Common myeloid progenitor, CD34-positive (primary cell): ENCODE results near the gene FSTL5.

ENCODE experiments used
- CTCF ChIA-PET: fragments of 350-600 bp; sonication (Branson Sonifier 250); formaldehyde crosslinking; loops from one replicate; lab custom pipeline; 2021; ENCODE audit warnings: antibody characterized with exemption; lab: Charles Lee
- POLR2A ChIA-PET: fragments of 350-600 bp; sonication (Branson Sonifier 250); formaldehyde crosslinking; loops from one replicate; lab custom pipeline; 2021; ENCODE audit warnings: antibody characterized with exemption; lab: Charles Lee
- DNase-seq, 3 donors: peaks; one replicate each; pipeline versions ENCODE4 v3.0.0 to v3.0.0-alpha.2; 2013
- H3K27ac ChIP-seq, 2 experiments: 1 replicate in 1 of 2; 2 replicates in 1 of 2; pipeline ENCODE4 v1.7.0; 2013; ENCODE audit warnings: inconsistent platforms in 2 of 2, low read length in 2 of 2, mild to moderate bottlenecking in 2 of 2, low read depth in 1 of 2, moderate library complexity in 1 of 2; ENCODE audit not compliant: severe bottlenecking in 2 of 2, insufficient read depth in 1 of 2, poor library complexity in 1 of 2
- H3K27me3 ChIP-seq, 5 experiments: replicated peaks in 2 of 5; 1 replicate in 3 of 5; 2 replicates in 2 of 5; pipeline versions ENCODE4 v1.6.1 to v1.7.0; 2013; ENCODE audit warnings: low read length in 4 of 5, mild to moderate bottlenecking in 2 of 5, moderate library complexity in 2 of 5, inconsistent platforms in 1 of 5; ENCODE audit not compliant: insufficient read depth in 5 of 5, control insufficient read depth in 4 of 5
- H3K36me3 ChIP-seq, 4 experiments: 1 replicate in 2 of 4; 2 replicates in 2 of 4; pipeline versions ENCODE4 v1.6.1 to v1.7.0; 2013; ENCODE audit warnings: low read length in 3 of 4, control low read depth in 1 of 4, mild to moderate bottlenecking in 1 of 4; ENCODE audit not compliant: control insufficient read depth in 4 of 4, insufficient read depth in 4 of 4
- H3K4me1 ChIP-seq, 4 experiments: 1 replicate in 3 of 4; 2 replicates in 1 of 4; pipeline versions ENCODE4 v1.6.1 to v1.7.1; 2013; ENCODE audit warnings: low read length in 3 of 4, mild to moderate bottlenecking in 3 of 4, control low read depth in 1 of 4, inconsistent platforms in 1 of 4, moderate library complexity in 1 of 4; ENCODE audit not compliant: control insufficient read depth in 4 of 4, insufficient read depth in 4 of 4; ENCODE audit errors: control extremely low read depth in 1 of 4
- H3K4me3 ChIP-seq, 7 experiments: 1 replicate in 4 of 7; 2 replicates in 3 of 7; pipeline versions ENCODE4 v1.5.1 to v1.7.0; 2013; ENCODE audit warnings: mild to moderate bottlenecking in 7 of 7, low read length in 6 of 7, moderate library complexity in 6 of 7, inconsistent platforms in 2 of 7, low read depth in 2 of 7, control low read depth in 1 of 7; ENCODE audit not compliant: insufficient read depth in 4 of 7, control insufficient read depth in 1 of 7; ENCODE audit errors: extremely low read depth in 1 of 7
- H3K9me3 ChIP-seq, 5 experiments: 1 replicate in 4 of 5; 2 replicates in 1 of 5; pipeline versions ENCODE4 v1.6.1 to v1.7.1; 2013; ENCODE audit warnings: low read length in 4 of 5, mild to moderate bottlenecking in 2 of 5, inconsistent platforms in 1 of 5, low read depth in 1 of 5, moderate library complexity in 1 of 5; ENCODE audit not compliant: control insufficient read depth in 4 of 5, insufficient read depth in 2 of 5; ENCODE audit errors: control extremely low read depth in 1 of 5
- WGBS: methylation state at CpG from one replicate; pipeline ENCODE4 v1.1.5; 2013; ENCODE audit not compliant: insufficient coverage; 5-methylcytosine and 5-hydroxymethylcytosine counted together

Gene FSTL5

DNA sequence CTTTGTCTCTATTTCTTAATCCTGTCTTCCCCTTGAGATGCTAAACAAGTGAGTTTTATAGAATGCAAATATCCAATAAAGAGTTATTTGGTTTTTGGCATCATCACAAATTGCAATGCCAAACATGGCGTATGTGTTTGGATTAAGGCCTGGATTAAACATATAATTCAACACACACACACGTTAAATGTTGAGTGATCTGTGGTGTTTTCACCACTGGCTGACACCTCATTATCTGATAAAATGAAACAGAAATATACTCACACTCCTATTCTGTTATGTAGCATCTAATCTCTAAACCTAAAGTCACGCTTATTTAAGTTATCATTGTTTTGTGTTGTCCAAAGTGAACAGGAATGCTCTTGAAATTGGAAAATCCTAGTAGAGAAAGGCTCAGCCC is 506.2 kb downstream of the FSTL5 start:
- Histone ChIP-seq H3K4me3 (no peak overlapping the region), H3K36me3 (no peaks in the 10 kb centered on the region)

GRCh38 chr4:161656594-161656993 is 507.2 kb downstream of the FSTL5 start:
- no peaks in the 10 kb centered on the region for H3K9me3 ChIP-seq
- no peaks in the 10 kb centered on the region for H3K27me3 ChIP-seq
- H3K36me3 ChIP-seq = no peaks in the 10 kb centered on the region
- DNase-seq = no peak
- H3K4me3 ChIP-seq = no peak overlapping the region
- no peaks in the 10 kb centered on the region for H3K4me1 ChIP-seq
- no peak overlapping the region for H3K27ac ChIP-seq
- CTCF ChIA-PET = interaction anchor here (1.3 kb wide), 1 partner anchor 16 kb away, joined by 5 read pairs; no protein-coding TSS in a partner anchor
- POLR2A ChIA-PET = no interaction called here
- WGBS = 100% methylated on average over 3 of the region's 3 CpGs

More for the DNA sequence above, 506.2 kb downstream of the FSTL5 start:
- H3K27ac ChIP-seq = no peak overlapping the region
- CTCF ChIA-PET = no interaction called here
- no peaks in the 10 kb centered on the region for H3K9me3 ChIP-seq
- no peak for DNase-seq
- 100% methylated on average over 2 of the region's 3 CpGs for WGBS
- H3K27me3 ChIP-seq = no peaks in the 10 kb centered on the region
- H3K4me1 ChIP-seq = no peaks in the 10 kb centered on the region
- POLR2A ChIA-PET = no interaction called here

- no peaks in the 10 kb centered on the region for H3K9me3 ChIP-seq
- H3K36me3 ChIP-seq = no peaks in the 10 kb centered on the region
- POLR2A ChIA-PET = no interaction called here
- CTCF ChIA-PET = no interaction called here
- DNase-seq = no peak
- H3K4me1 ChIP-seq = peaks cover 0 to 6% (median 2%) of the 10 kb centered on the region in 4 experiments
- no CpG with 5 or more reads among the region's 2 CpGs for WGBS
- no peak overlapping the region for H3K4me3 ChIP-seq
- H3K27ac ChIP-seq = no peak overlapping the region
- no peaks in the 10 kb centered on the region for H3K27me3 ChIP-seq
These were observed 508.7 kb downstream of the FSTL5 start for GRCh38 chr4:161655148-161655547.

- Histone ChIP-seq H3K27ac (no peak overlapping the region), H3K9me3 (peaks cover 0 to 3% (median 0%) of the 10 kb centered on the region in 5 experiments), H3K4me1 (peaks cover 0 to 6% (median 2%) of the 10 kb centered on the region in 4 experiments), H3K27me3 (no peaks in the 10 kb centered on the region), H3K36me3 (no peaks in the 10 kb centered on the region), H3K4me3 (no peak overlapping the region)
- ChIA-PET POLR2A (no interaction called here), CTCF (no interaction called here)
- no peak for DNase-seq
- no CpG with 5 or more reads among the region's 1 CpG for WGBS
These were observed 510.1 kb downstream of the FSTL5 start for GRCh38 chr4:161653697-161654096.

GRCh38 chr4:161651586-161651985 is 512.2 kb downstream of the FSTL5 start:
- ChIA-PET CTCF (interaction anchor here (1.8 kb wide), 1 partner anchor 12 kb away, joined by 3 read pairs; no protein-coding TSS in a partner anchor), POLR2A (no interaction called here)
- Histone ChIP-seq H3K4me3 (no peak overlapping the region), H3K27ac (no peak overlapping the region), H3K36me3 (no peaks in the 10 kb centered on the region), H3K4me1 (peaks cover 0 to 6% (median 2%) of the 10 kb centered on the region in 4 experiments), H3K27me3 (no peaks in the 10 kb centered on the region), H3K9me3 (peaks cover 0 to 3% (median 0%) of the 10 kb centered on the region in 5 experiments)
- no CpG with 5 or more reads among the region's 2 CpGs for WGBS
- no peak for DNase-seq

DNA sequence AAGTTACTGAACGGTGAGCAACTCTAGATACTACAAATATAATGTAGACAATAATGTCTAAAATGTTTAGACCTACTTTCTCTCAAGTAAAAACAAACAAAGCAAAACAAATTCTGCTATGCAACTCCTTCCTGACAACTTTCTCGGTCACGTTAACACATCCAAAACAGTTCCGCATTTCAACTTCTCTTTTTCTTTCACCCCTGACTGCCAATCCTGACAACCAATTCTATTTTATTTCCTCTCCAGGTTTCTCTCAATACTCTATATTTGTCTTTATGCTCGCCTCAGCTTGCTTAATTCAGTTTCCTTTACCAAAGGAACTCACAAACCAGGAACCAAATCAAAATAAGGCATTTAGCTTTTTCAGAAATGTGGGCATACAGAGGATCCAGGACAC is 513.0 kb downstream of the FSTL5 start:
- H3K27ac ChIP-seq = peak overlapping the region; percentile 40 to 80
- WGBS = 3% methylated on average over 4 of the region's 5 CpGs
- peak overlapping the region in 1 of 7 experiments; percentile 8 for H3K4me3 ChIP-seq
- peaks cover 0 to 3% (median 0%) of the 10 kb centered on the region in 5 experiments for H3K9me3 ChIP-seq
- peaks cover 0 to 6% (median 2%) of the 10 kb centered on the region in 4 experiments for H3K4me1 ChIP-seq
- no peaks in the 10 kb centered on the region for H3K36me3 ChIP-seq
- POLR2A ChIA-PET = no interaction called here
- CTCF ChIA-PET = interaction anchor here (1.8 kb wide), 1 partner anchor 11 kb away, joined by 3 read pairs; no protein-coding TSS in a partner anchor
- no peaks in the 10 kb centered on the region for H3K27me3 ChIP-seq
- peak; percentile 67 to 94 (median 91) for DNase-seq

DNA sequence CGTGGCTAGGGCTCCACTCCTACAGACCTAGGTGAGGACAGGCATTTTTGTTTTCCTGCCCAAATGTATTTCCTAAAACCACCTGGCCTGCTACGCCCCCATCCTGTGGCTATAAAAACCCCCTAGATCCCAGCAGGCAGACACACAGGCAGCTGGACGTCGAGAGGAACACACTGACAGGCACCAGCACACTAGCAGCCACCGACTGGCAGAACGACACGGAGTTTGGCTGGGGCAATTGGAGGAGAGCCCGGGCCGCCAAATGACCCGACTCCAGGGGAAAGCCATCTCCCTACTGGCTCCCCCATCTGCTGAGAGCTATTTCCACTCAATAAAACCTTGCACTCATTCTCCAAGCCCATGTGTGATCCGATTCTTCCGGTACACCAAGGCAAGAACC is 516.0 kb downstream of the FSTL5 start:
- ChIA-PET CTCF (no interaction called here), POLR2A (no interaction called here)
- Histone ChIP-seq H3K27ac (no peak overlapping the region), H3K9me3 (peaks cover 0 to 3% (median 0%) of the 10 kb centered on the region in 5 experiments), H3K36me3 (no peaks in the 10 kb centered on the region), H3K4me3 (no peak overlapping the region), H3K4me1 (peaks cover 0 to 6% (median 2%) of the 10 kb centered on the region in 4 experiments), H3K27me3 (no peaks in the 10 kb centered on the region)
- WGBS = 99% methylated on average over 11 of the region's 12 CpGs
- no peak for DNase-seq
